SKM-1 (cell line): ENCODE measurements around the gene CSNK1D.
"Not testable (repeated sequence)": the region's sequence is repeated elsewhere in the genome, so short reads cannot be mapped to it uniquely, and the experiment has no call there.

ENCODE experiments used
- DNase-seq: peaks from one replicate; lab custom pipeline; 2025; ENCODE audit not compliant: unreplicated experiment; lab: John Stamatoyannopoulos, UW

CSNK1D gene

DNA sequence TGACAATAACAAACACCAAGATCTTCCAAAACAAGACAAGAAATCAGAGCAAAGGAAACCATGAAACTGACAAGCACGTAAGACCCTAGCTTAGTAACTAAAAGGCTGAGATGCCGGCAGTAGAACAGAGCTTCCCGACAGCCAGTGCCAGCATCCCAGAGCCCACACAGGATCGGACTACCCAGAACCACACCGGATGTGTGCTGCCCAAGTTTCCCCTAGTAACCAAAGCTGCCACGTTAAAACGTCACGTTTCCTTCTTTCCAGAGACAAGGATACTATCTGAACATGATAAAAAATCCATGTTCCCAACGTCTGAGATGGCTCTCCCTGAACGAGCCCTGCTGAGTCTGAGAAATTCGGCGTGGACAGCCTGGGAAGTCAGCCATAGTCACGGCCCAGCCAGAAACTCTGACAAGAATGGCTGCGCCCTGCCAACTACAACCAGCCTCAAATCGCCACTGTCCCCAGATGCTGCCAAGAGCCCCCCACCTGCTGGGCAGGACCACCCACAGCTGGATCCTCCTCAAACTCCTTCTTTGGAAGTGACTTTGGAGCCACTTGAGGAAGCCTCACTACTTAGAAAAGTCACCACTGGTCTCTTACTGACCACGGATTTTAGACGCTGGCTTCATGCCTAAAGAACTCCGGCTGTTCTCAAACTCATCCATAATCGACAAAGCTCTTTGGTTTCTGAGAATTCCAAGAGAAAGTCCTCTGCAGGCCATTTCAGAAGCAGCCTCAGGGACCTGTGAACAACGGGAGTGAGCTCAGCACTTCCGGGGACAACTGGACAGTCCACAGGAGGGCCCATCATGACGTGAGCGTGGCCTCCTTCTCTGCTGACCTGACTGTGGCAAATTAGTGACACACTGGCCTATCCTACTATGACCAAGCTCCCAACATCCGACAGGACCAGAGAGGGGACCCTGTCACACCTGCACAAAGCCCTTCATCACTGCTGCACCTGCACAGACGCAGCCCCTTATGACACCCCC, 77.5 kb downstream of the CSNK1D start:
- DNase-seq: no peak

DNA sequence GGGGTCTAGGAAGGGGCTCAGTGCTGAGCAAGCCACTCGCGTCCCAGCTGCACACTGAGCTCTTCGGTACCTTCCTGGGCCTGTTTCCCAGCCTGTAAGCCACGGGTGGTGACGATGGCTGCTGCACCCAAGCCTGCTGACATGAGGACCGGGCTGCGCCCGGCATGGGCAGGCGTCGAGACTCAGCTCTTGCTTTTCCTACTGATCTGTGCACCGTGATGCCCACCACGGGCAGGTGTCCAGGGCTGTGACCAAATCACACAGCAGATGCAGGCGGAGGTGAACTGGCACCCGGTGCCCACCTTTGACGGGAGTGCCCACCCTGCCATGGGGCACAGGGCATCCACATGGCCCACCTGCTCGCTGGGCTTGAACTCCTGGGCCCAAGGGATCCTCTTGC, 78.7 kb downstream of the CSNK1D start:
- DNase-seq: no peak

DNA sequence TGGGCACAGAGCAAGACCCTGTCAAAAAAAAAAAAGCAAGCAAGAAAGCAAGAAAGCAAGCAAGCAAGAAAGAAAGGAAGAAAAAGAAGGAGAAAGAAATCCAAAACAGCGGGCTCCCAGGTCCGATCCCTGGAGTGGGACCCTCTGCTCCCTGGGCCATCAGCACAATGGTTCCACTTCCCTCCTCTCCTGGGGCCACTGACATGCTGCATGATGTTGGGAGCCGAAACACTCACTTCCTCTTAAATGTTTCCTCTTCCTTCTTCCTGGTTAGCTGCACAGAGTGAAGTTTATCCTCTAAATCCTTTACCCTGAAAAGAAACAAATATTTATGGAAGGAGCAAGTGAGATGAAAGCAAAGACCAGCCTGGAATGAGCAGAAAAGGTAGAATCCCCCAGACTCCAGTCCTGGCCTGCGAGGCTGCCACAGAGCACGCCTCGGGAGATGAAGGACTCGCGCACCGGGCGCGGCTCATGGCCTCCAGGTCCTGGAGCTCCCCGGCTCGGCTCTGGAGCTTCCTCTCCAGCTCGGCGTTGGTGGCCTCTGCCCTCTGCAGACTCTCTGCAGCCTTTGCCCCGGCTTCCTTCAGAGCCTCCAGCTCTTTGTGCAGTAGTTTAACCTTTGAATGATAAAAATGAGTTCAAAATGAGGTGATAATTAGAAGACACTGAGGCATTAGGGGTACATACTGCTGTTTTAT, 79.8 kb downstream of the CSNK1D start:
- DNase-seq: peak; percentile 18

DNA sequence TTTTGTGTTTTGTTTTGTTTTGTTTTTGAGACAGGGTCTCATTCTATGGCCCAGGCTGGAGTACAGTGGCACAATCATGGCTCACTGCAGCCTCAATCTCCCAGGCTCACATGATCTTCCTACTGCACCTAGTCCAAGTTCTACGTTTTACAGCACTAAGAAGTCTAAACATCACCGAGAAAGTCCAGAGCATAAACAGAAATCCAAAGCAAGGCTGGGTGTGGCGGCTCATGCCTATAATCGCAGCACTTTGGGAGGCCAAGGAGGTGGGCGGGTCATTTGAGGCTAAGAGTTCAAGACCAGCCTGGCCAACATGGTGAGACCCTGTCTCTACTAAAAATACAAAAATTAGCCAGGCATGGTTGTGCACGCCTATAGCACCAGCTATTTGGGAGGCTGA, 80.5 kb downstream of the CSNK1D start:
- DNase-seq: not testable (repeated sequence)
